HFFc6 (cell line): ENCODE data around the gene SCAPER. TPM values are rescaled to one million over a fixed set of nuclear protein-coding genes. Genes with fewer than 3 reads are reported as not detected.
"Not testable (repeated sequence)": the region's sequence is repeated elsewhere in the genome, so short reads cannot be mapped to it uniquely, and the experiment has no call there.

Experiments used
- DNase-seq: peaks from one replicate; pipeline ENCODE4 v3.0.0-alpha.2; 2018
- H3K27ac Mint-ChIP-seq: 2 replicates; pipeline ENCODE4 v1.8.0; 2020; ENCODE audit warnings: mild to moderate bottlenecking, mixed read lengths
- H3K27me3 Mint-ChIP-seq: 2 replicates; pipeline ENCODE4 v1.8.0; 2021; ENCODE audit warnings: mild to moderate bottlenecking, moderate library complexity, mixed read lengths; ENCODE audit not compliant: insufficient read depth
- H3K36me3 Mint-ChIP-seq: 2 replicates; pipeline ENCODE4 v1.8.0; 2021; ENCODE audit warnings: low read depth, mixed read lengths
- H3K4me1 Mint-ChIP-seq: 2 replicates; pipeline ENCODE4 v1.8.0; 2020; ENCODE audit warnings: low read depth, mixed read lengths
- H3K4me3 Mint-ChIP-seq: 2 replicates; pipeline ENCODE4 v1.8.0; 2020; ENCODE audit warnings: mild to moderate bottlenecking, moderate library complexity, mixed read lengths
- H3K9me3 Mint-ChIP-seq: 2 replicates; pipeline ENCODE4 v1.8.0; 2020; ENCODE audit warnings: mild to moderate bottlenecking, mixed read lengths
- CTCF ChIP-seq: fragments of 200-600 bp; sonication (generic); IDR thresholded peaks from 2 replicates; pipeline ENCODE4 v1.5.0; 2021; ENCODE audit warnings: antibody characterized with exemption, mild to moderate bottlenecking
- total RNA-seq, 6 experiments: library from RNA; stranded (reverse); fragmentation: NEBNext Ultra II Directional; extraction: Animal tissue kit (Norgen Biotek cat#: 25700); gene quantifications; 2 replicates in 1 of 6; 3 replicates in 5 of 6; pipeline ENCODE4 v1.2.3, GENCODE V29; 2021

SCAPER gene
- total RNA-seq, 6 experiments from 2014 or later, result 6.9 to 10.1 (median 8.1) TPM

- Mint-ChIP-seq H3K36me3 (no peaks in the 10 kb centered on the region), H3K9me3 (no peaks in the 10 kb centered on the region), H3K27ac (no peak overlapping the region), H3K4me3 (no peak overlapping the region), H3K27me3 (no peaks in the 10 kb centered on the region), H3K4me1 (peaks cover 10% of the 10 kb centered on the region)
- no peak for DNase-seq
- no peak for TF ChIP-seq CTCF
Observed at GRCh38 chr15:76517910-76518309, 387.2 kb downstream of the SCAPER start.

GRCh38 chr15:76514282-76514681 lies 390.9 kb downstream of the SCAPER start:
- H3K27me3 Mint-ChIP-seq, result no peaks in the 10 kb centered on the region
- H3K27ac Mint-ChIP-seq, result no peak overlapping the region
- H3K4me1 Mint-ChIP-seq, result peaks cover 12% of the 10 kb centered on the region
- no peaks in the 10 kb centered on the region for H3K36me3 Mint-ChIP-seq
- H3K4me3 Mint-ChIP-seq, result no peak overlapping the region
- H3K9me3 Mint-ChIP-seq, result no peaks in the 10 kb centered on the region
- TF ChIP-seq CTCF, result no peak
- no peak for DNase-seq

- no peak for TF ChIP-seq CTCF
- Mint-ChIP-seq H3K27me3 (no peaks in the 10 kb centered on the region), H3K36me3 (no peaks in the 10 kb centered on the region), H3K4me3 (no peak overlapping the region), H3K27ac (no peak overlapping the region), H3K9me3 (no peaks in the 10 kb centered on the region), H3K4me1 (peaks cover 12% of the 10 kb centered on the region)
- DNase-seq, result peak; percentile 15
Observed at GRCh38 chr15:76512971-76513370, 392.2 kb downstream of the SCAPER start.

GRCh38 chr15:76510663-76511062 lies 394.5 kb downstream of the SCAPER start:
- not testable (repeated sequence) for DNase-seq, H3K27me3 Mint-ChIP-seq, H3K27ac Mint-ChIP-seq, H3K4me3 Mint-ChIP-seq, H3K9me3 Mint-ChIP-seq, H3K36me3 Mint-ChIP-seq
- H3K4me1 Mint-ChIP-seq, result peaks cover 12% of the 10 kb centered on the region

GRCh38 chr15:76503804-76504203 lies 401.3 kb downstream of the SCAPER start:
- no peaks in the 10 kb centered on the region for H3K36me3 Mint-ChIP-seq
- peaks cover 10% of the 10 kb centered on the region for H3K4me1 Mint-ChIP-seq
- DNase-seq, result no peak
- H3K27me3 Mint-ChIP-seq, result no peaks in the 10 kb centered on the region
- no peak overlapping the region for H3K27ac Mint-ChIP-seq
- H3K9me3 Mint-ChIP-seq, result no peaks in the 10 kb centered on the region
- H3K4me3 Mint-ChIP-seq, result no peak overlapping the region
- TF ChIP-seq CTCF, result no peak

- Mint-ChIP-seq H3K36me3 (no peaks in the 10 kb centered on the region), H3K4me3 (no peak overlapping the region), H3K27ac (no peak overlapping the region), H3K27me3 (no peaks in the 10 kb centered on the region), H3K9me3 (no peaks in the 10 kb centered on the region), H3K4me1 (peaks cover 10% of the 10 kb centered on the region)
- no peak for DNase-seq
- no peak for TF ChIP-seq CTCF
Observed at GRCh38 chr15:76503121-76503520, 402.0 kb downstream of the SCAPER start.
